Stimulated activated CD4-positive, alpha-beta T cell treated with anti-CD3 and anti-CD28 coated beads, Interleukin-1b, Interleukin-23, amount 100 ng/mL, for 24 hours (primary cell): ENCODE measurements around the gene PEX16.
A peak's percentile ranks its signal among the peaks of the same experiment; 100 is the strongest.
"Not testable (repeated sequence)": the region's sequence is repeated elsewhere in the genome, so short reads cannot be mapped to it uniquely, and the experiment has no call there.

ENCODE experiments used
- DNase-seq, 4 experiments: peaks; one replicate each; pipeline ENCODE4 v3.0.0-alpha.2; 2020; ENCODE audit warnings: low read depth in 4 of 4, low spot score in 1 of 4

PEX16 gene

GRCh38 chr11:45918962-45919675 is 1.4 kb upstream of the PEX16 start:
- DNase-seq, result no peak

GRCh38 chr11:45918331-45918941 is 759 bp upstream of the PEX16 start:
- peak in 3 of 4 experiments; percentile 30 to 57 (median 48) for DNase-seq

GRCh38 chr11:45917286-45917622 is 423 bp downstream of the PEX16 start:
- DNase-seq, result no peak

DNA sequence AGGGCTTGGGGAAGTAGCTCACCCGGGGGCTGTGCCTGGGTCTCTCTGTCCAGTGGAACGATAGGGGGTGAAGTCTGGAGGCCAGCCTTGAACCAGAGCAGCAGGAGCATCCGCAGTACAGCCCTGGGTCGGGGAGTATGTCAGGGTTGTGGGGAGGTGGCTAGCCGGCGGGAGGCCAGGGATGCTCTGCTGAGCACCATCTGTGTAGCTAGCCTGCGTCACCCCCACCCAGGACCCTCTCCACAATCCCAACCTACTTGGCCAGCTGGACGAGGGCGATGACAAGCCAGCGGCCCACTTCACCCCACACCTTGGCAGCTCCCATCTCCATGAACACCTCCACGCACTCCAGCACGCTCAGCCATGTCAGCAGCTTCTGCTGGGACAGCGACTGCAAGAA is 2.2 kb downstream of the PEX16 start:
- no peak for DNase-seq

GRCh38 chr11:45913942-45914635 is 3.6 kb downstream of the PEX16 start:
- no peak for DNase-seq

- DNase-seq, result no peak
Observed at GRCh38 chr11:45913514-45913913, 4.2 kb downstream of the PEX16 start.

- no peak for DNase-seq
Observed at GRCh38 chr11:45910623-45911022, 7.1 kb downstream of the PEX16 start.

DNA sequence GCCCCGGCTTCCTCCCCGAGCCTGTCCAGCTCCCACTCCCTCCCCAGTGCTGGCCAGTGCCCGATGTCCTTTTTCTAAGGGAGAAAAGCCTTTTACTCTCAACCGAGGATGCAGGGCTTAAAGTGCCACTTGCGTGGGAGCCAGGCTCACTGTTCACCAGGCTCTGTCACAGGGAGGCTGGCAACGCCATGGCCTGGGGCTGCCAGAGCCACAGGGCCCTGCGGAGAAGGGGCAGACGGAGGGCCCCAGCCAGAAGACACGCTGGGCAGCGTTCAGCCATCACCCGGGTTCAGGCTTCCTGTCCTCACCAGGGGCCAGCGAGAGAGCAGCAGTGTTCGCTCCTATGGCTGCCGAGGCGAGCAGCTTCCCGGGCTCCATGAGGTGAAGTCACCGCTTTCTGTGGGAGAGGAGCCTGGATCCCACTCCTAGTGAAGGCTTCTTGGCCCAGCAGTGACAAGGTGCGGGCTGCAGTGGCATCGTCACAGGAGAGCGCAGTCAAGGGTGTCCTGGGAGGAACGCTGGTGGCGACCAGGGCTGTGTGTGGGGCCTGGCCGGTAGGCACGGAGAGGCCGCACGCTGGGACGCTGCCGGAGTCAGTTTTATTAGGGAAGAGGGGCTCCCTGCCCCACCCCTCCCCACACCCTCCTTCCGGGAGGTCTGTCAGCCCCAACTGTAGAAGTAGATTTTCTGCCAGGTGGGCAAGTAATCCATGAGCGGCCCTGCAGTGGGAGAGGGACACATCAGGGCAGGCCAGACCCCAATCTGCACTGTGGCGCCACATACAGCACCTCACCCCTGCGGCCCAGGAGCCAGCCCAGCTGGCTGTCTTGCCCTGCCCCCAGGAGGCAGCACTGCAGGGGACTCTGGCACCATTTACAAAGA is 7.8 kb downstream of the PEX16 start:
- DNase-seq, result no peak

- no peak for DNase-seq
Observed at GRCh38 chr11:45907911-45908370, 9.7 kb downstream of the PEX16 start.

DNA sequence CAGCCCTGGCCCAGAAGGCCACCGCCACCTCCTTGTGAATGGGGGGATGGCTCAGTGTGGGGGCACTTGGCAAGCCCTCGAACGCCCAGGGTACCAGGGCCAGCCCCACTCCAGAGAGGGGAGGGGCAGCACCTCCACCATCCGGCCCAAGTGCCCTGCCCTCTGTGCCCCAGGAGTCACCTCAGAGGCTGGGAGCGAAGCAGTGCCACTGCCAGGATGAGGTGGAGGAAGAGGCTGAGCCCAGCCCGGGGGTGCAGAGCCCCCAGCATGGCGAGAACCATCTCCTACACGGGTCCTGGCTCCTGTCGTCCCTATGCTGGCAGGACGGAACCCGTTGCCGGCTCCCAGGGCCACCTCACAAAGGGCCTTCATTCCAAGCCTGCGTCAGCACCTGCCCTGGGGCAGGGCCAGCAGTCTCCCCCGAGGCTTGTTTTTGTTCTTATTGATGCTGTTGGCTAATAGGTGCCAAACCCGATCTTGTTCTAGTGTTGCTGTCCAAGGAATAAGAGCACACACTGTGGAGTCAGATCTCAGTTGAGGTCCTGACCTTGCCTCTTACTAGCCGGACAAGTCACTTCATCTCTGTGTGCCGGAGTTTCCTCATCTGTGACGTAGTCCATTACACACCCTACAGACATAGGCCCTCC is 10.6 kb downstream of the PEX16 start, which contains the start of gene FREY1:
Gene FREY1 (minus strand): TSS at position 307 of the 647 bp plus-strand sequence. CDS start 26 bp downstream, at position 281.
- no peak for DNase-seq

- no peak for DNase-seq
Observed at GRCh38 chr11:45906096-45906682, 11.5 kb downstream of the PEX16 start.

DNA sequence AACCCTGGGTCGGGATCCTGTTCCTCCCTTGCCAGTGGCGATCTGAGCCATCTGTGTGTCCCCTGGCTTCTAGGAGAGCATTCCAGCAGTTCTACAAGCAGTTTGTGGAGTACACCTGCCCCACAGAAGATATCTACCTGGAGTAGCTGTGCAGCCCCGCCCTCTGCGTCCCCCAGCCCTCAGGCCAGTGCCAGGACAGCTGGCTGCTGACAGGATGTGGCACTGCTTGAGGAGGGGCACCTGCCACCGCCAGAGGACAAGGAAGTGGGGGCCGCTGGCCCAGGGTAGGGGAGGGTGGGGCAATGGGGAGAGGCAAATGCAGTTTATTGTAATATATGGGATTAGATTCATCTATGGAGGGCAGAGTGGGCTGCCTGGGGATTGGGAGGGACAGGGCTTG is 12.1 kb downstream of the PEX16 start:
- DNase-seq, result not testable (repeated sequence)

DNA sequence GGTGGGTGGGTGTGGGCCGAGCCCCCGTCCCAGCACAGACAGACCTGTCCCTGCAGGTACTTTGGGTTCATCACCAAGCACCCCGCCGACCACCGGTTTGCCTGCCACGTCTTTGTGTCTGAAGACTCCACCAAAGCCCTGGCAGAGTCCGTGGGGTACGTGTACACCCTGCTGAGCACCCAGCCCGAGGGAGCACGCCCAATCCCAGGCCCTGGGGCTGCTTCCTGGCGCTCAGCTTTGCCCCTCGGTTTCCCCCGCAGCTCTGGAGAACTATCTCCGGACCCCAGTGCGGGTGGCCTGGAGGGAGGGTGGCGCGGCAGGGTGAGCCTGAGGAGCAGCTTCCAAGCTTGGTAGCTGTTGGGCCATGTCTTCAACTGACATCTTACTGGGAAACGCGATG is 12.6 kb downstream of the PEX16 start:
- no peak for DNase-seq

- DNase-seq, result no peak
Observed at GRCh38 chr11:45904309-45904915, 13.3 kb downstream of the PEX16 start.

DNA sequence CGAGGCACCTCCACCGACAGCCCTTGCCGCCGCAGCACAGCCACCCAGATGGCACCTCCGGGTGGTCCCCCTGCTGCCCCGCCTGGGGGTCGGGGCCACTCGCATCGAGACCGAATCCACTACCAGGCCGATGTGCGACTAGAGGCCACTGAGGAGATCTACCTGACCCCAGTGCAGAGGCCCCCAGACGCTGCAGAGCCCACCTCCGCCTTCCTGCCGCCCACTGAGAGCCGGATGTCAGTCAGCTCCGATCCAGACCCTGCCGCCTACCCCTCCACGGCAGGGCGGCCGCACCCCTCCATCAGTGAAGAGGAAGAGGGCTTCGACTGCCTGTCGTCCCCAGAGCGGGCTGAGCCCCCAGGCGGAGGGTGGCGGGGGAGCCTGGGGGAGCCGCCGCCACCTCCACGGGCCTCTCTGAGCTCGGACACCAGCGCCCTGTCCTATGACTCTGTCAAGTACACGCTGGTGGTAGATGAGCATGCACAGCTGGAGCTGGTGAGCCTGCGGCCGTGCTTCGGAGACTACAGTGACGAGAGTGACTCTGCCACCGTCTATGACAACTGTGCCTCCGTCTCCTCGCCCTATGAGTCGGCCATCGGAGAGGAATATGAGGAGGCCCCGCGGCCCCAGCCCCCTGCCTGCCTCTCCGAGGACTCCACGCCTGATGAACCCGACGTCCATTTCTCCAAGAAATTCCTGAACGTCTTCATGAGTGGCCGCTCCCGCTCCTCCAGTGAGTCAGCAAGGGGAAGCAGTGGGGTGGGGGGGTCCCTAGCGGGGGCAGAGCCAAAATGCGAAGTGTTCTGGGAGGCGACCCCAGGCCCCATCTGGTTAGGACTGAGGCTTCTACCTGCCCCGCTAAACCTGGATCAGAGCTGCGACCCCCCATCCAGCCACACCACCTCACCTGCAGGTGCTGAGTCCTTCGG is 15.0 kb downstream of the PEX16 start:
- no peak for DNase-seq

DNA sequence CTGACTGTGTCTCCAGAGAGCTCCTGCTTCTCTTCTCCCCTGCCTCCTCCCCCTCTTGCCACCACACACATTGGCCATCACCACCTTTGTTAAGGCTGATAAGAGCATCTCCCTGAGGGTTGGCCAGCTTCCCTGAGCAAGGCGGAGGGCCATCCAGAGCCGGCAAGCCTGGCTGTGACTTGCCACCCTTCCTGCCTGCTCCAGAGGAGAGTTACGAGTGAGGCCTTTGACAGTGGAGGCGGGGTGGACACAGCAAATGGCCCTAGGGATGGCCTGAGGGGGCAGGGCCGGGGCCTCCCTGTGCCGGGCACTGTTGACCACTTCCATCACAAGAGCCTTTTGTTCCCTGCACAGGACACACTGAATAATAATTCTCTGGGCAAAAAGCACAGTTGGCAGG is 16.1 kb downstream of the PEX16 start:
- no peak for DNase-seq

GRCh38 chr11:45900916-45901617 is 16.6 kb downstream of the PEX16 start:
- no peak for DNase-seq

DNA sequence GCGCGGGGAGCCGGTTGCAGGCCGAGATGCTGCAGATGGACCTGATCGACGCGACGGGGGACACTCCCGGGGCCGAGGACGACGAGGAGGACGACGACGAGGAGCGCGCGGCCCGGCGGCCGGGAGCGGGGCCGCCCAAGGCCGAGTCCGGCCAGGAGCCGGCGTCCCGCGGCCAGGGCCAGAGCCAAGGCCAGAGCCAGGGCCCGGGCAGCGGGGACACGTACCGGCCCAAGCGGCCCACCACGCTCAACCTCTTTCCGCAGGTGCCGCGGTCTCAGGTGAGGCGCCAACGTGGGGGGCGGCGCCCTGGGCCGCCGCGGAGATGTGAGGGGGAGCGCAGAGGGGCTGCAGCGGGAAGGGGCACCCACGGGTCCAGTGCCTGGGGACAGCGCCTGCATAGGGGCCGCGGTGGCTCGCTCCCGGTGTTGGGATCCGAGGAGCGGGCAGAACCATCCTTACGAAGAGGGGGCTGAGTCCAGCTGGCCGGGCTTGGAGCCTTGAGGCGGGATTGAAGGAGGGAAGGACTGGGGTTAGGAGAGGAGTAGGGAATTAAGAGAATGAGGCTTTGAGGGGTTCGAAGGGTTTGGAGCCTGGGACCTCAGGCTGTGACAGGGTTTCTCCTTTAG is 17.4 kb downstream of the PEX16 start:
- DNase-seq, result not testable (repeated sequence)
